GM18508 (cell line): ENCODE results near the gene SYMPK.

Experiments used
- ATAC-seq: cut with Tn5 transposase; IDR thresholded peaks from one replicate; pipeline ENCODE4 v1.9.1; 2021; ENCODE audit warnings: moderate number of reproducible peaks; ENCODE audit not compliant: insufficient read depth, unreplicated experiment

Gene SYMPK

DNA sequence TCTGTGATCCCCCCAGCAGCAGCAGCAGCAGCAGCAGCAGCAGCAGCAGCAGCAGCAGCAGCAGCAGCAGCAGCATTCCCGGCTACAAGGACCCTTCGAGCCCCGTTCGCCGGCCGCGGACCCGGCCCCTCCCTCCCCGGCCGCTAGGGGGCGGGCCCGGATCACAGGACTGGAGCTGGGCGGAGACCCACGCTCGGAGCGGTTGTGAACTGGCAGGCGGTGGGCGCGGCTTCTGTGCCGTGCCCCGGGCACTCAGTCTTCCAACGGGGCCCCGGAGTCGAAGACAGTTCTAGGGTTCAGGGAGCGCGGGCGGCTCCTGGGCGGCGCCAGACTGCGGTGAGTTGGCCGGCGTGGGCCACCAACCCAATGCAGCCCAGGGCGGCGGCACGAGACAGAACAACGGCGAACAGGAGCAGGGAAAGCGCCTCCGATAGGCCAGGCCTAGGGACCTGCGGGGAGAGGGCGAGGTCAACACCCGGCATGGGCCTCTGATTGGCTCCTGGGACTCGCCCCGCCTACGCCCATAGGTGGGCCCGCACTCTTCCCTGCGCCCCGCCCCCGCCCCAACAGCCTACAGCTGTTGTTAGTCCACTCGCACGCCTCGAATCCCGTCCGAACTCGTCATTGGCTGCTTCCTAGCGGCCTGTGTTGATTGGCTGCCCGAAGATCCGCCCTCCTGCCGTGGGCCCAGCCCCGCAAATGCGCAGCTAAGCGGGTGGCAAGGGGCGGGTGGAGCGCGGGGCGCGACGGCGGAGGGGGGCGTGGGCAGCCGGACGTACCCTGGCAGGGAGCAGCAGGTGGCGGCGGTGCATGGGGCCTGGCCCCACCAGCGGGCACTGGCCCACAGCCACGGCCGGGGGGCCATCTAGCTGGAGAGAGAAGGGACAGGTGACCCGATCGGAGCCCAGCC lies 92.5 kb downstream of the SYMPK start:
- ATAC-seq: no peak

DNA sequence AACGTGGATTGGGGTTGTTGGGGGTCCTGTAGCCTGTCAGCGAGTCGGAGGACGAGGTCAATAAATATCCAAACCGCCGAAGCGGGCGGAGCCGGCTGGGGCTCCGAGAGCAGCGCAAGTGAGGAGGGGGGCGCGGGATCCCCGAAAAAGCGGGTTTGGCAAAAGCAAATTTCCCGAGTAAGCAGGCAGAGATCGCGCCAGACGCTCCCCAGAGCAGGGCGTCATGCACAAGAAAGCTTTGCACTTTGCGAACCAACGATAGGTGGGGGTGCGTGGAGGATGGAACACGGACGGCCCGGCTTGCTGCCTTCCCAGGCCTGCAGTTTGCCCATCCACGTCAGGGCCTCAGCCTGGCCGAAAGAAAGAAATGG lies 93.1 kb downstream of the SYMPK start:
- no peak for ATAC-seq

DNA sequence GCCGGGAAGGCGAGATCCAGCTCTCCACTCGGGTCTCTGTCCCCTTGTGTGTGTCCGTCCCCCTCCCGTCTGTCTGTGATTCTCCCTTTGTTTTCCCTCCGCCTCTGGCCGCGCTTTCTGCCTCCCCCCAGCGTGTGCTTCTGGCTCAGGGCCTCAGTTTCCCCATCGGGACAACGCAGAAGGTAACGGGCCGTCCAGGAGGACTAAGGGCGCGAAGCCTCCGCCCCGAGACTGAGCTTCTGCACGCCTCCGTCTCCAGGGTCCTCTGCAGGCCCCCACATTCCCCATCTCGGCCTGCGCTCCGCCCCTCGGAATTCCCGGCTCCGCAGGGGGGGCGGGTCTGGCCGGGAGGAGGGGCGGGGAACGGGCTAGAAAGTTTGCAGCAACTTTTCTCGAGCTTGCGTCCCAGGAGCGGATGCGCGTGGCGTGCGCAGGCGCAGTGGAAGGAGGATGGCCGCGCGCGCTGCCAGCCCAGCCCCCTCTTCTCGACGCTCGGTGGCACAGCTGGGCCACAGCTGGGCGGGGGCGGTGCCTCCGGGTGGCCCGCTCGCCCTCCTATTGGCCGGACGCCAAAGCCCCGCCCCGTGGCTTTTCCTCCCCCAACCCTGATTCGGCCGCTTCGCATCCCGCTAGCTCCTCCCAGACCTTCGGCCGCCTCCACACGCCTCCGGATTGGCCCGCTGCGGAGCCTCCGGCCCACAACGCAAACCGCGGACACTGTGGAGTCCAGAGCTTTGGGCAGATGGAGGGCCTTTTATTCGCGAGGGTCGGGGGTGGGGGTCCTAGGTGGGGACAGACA lies 93.8 kb downstream of the SYMPK start, which contains the start of gene SIX5:
TSS of gene SIX5 (minus strand) at position 269 of the 799 bp plus-strand sequence. CDS start 408 bp downstream, outside the sequence.
- peak; percentile 37 for ATAC-seq

DNA sequence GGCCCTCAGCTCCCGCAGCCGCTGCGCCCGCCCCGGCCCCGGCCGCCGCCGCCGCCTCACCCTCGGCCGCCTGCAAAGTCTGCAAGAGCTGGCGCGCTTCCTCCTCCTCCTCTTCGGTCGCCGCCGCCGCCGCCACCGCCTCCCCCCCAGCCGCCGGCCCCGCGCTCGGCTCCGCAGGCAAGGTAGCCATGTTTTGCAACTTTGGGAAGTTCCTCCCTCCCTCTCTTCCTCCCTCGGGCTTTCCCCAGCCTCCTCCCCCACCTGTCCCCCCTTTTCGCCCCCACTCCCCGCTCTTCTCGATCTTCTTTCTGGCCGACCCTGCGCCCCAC lies 94.3 kb downstream of the SYMPK start:
- no peak for ATAC-seq

DNA sequence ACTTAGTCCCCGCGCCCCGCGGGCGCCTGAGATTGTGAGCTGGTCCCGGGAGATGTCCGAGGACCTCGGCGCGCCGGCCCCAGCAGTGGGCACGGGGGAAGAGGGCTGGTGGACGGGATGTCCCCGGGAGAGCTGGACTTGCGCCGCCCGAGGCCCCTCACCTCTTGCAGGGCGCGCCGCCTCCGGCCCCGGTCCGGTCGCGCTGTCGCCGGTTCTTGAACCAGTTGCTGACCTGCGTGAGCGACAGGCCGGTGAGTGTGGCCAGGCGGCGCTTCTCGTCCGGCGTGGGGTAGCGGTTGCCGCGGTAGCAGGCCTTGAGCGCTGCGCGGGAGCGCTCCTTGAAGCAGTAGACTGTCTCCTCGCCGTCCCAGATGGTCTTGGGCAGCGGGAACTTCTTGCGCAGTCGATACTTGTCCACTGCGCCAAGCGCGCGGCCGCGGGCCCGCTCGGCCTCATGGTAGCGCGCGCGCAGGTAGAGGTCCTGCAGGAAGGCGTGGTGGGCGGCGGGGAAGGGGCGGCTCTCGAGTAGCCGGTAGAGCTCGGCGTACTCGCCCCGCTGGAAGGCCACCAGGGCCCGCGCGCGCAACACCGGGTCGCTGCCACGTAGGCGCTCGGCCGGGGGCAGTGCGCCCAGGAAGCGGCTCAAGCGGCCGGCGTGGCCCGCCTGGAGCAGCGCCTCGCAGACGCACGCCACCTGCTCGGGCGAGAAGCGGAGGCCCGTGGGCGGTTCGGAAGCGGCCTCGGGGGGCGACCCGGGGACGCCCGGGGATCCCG lies 94.9 kb downstream of the SYMPK start:
- ATAC-seq: no peak

DNA sequence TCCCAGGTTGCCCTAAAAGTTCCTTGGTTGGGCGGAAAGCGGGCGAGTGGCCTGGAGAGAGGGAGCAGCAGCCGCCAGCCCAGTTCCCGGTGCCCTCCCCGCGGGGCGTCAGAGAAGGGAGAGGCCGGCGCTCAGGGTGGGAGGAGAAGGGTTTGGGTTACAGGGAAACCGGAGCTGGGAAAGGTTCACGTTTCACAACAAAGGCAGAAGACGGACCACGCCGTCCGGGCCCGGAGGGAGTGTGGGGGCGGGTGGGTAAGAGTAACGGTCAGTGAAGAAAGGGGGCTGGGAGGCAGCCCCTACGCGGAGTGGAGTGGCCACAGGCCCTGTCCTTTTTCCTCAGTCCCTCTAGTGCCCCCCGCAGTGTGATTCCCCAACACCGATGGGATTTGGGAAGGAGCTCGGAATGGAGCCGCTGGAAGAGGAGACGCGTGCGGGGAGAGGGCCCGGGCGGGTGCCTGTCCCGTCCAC lies 95.5 kb downstream of the SYMPK start:
- ATAC-seq: no peak

DNA sequence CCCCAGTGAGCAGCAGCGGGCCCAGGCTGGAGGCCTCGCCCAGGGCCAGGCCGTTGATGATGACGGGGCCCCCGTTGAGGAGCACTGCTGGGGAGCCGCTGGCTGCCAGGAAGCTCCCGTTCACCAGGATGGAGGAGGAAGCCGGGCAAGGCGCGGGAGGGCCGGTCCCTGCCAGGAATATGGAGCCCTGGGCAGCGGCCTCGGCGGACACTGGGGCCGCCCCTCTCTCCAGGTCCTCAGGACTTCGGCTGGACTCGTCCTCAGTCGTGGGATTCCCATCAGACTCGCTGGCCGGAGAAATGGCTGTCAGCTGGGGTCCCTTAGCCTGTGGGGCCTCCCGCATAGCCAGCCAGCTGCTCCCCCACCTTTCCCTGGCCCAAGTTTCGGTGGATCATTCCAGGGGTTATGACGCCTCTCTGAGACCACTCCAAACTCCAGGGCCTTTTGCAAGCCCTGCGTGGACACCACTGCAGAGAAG lies 96.0 kb downstream of the SYMPK start:
- no peak for ATAC-seq

DNA sequence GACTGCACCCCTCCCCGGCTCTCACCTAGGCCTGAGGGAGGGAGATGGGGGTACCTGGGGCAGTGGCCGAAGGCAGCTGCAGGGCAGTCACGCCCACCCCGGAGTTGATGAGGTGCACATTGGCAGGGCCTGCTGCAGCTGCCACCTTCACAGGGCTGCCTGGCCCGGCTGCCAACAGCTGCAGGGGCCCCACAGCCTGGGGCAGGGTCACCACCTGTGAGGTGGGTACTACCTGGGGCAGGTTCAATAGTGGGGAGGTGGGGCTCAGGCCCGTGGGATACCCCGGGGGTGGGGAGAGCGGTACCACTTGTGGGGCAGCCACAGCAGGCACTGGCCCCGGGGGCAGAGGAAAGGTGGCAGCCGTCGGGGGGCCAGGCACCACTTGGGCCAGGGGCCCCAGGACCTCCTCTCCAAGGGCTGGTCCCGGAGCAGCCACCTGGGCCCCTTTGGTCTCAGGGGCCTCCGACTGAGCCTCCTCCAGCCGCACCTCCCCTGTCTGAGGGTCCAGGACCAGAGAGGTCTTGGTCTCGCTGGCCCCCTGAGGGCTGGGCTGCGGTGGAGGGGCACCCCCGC lies 96.6 kb downstream of the SYMPK start:
- ATAC-seq: no peak

DNA sequence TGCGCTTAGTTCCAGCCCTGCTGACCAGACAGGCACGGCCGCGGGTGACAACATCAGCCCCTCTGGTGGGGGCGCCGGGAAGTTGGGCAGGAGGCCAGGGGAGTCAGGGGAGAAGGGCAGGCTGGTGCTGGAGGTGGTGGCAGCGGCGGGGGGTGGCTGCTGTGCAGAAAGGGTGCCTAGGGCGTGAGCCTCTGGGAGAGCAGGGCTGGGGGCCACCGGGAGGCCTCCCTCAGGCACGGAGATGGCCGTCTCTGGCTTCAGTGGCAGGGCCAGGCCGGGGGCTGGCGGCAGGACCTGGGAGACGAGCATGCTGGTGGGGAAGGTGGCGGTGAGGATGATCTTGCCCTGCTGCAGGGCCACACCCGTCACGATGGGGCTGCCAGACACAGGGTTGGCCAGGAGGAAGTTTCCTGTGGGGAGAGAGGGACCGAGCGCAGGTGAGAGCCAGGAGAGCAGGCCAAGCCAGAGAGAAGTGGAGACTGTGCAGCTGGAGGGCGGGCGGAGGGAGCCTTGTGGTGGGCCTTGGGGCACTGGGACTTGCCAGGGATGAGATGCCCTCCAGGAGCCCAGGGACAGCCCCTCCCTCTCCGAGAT lies 97.1 kb downstream of the SYMPK start:
- ATAC-seq: no peak
